ENCODE results near the gene POLH. TPM values are rescaled to one million over a fixed set of nuclear protein-coding genes. Genes with fewer than 3 reads are reported as not detected.

Gene POLH
- total RNA-seq, result 25.1 and 26.1 TPM in 2 replicates

GRCh38 chr6:43575772-43576551 lies at the start of gene POLH, which contains the start of gene XPO5:
TSS of gene POLH (plus strand) at chr6:43576185. CDS start at chr6:43582320, 6,135 bp downstream.
TSS of gene XPO5 (minus strand) at chr6:43576038. CDS start at chr6:43575864, 174 bp downstream.

GRCh38 chr6:43629104-43629504 lies 53.1 kb downstream of the POLH start, which contains the start of gene GTPBP2:
TSS of gene GTPBP2 (minus strand) at chr6:43629264. CDS start at chr6:43629162, 102 bp downstream.

GRCh38 chr6:43635387-43636307 lies 59.7 kb downstream of the POLH start, which contains the start of gene MAD2L1BP:
TSS of gene MAD2L1BP (plus strand) at chr6:43635840. CDS start at chr6:43635876, 36 bp downstream.

GRCh38 chr6:43644940-43645612 lies 69.1 kb downstream of the POLH start, which contains the start of gene RSPH9:
TSS of gene RSPH9 (plus strand) at chr6:43645036. CDS start at chr6:43645099, 63 bp downstream.

Other genes starting within 250 kb of the POLH start
- gene ZNF318, start 206.5 kb upstream of the POLH start, total RNA-seq, result 7.3 and 7.7 TPM in 2 replicates
- 18.0 and 19.7 TPM in 2 replicates for gene ABCC10, start 148.6 kb upstream of the POLH start, total RNA-seq
- 36.1 and 47.8 TPM in 2 replicates for gene DLK2, start 120.6 kb upstream of the POLH start, total RNA-seq
- gene TJAP1, start 98.6 kb upstream of the POLH start, total RNA-seq, result 21.9 and 29.0 TPM in 2 replicates
- 0.16 and 0.27 TPM in 2 replicates for gene LRRC73, start 65.8 kb upstream of the POLH start, total RNA-seq
- 81.4 and 82.4 TPM in 2 replicates for gene YIPF3, start 59.3 kb upstream of the POLH start, total RNA-seq
- 31.3 and 46.5 TPM in 2 replicates for gene POLR1C, start 59.1 kb upstream of the POLH start, total RNA-seq
- gene XPO5, start 147 bp upstream of the POLH start, total RNA-seq, result 29.0 and 30.2 TPM in 2 replicates
- 34.1 and 60.1 TPM in 2 replicates for gene GTPBP2, start 53.1 kb downstream of the POLH start, total RNA-seq
- gene MAD2L1BP, start 59.7 kb downstream of the POLH start, total RNA-seq, result 26.0 and 33.0 TPM in 2 replicates
- gene RSPH9, start 68.9 kb downstream of the POLH start, total RNA-seq, result not detected in 2 replicates
- gene MRPS18A, start 111.6 kb downstream of the POLH start, total RNA-seq, result 55.4 and 62.5 TPM in 2 replicates
- 89.3 and 185 TPM in 2 replicates for gene VEGFA, start 194.0 kb downstream of the POLH start, total RNA-seq

Data from hair follicular keratinocyte (primary cell).